GM23248 (cell line): ENCODE data around the gene FOXP2.

Source experiments
- EZH2 ChIP-seq: fragments of 200-600 bp; sonication (generic); IDR thresholded peaks from 2 replicates; pipeline ENCODE4 v1.6.1; 2018; ENCODE audit warnings: antibody characterized with exemption, mild to moderate bottlenecking; ENCODE audit not compliant: insufficient read depth, poor library complexity, severe bottlenecking
- EZH2phosphoT487 ChIP-seq: fragments of 200-600 bp; sonication (generic); IDR thresholded peaks from 2 replicates; pipeline ENCODE4 v1.6.1; 2018; ENCODE audit warnings: antibody characterized with exemption, moderate library complexity, mild to moderate bottlenecking, low read depth; ENCODE audit not compliant: insufficient read depth

DNA sequence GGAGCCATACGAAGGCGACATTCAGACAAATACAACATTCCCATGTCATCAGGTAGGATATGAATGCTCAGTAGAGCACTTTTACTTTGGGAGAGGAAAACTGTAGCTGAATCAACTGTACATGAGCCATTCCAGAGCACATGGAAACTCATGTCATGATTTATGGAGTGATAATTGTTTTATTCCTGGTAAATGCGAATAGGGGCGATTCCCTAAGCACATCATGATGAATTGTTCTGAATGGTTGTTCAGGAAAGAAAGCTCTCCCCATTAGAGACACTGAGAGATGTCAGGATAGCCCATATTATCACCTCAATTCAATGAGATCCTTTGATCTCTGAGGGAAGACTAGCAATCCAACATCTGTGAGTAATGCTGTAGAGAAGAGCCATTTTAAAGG lies 243.6 kb downstream of the FOXP2 start:
- TF ChIP-seq EZH2phosphoT487, result no peak
- TF ChIP-seq EZH2, result no peak
